ENCODE data around the gene ARHGAP28. TPM values are rescaled to one million over a fixed set of nuclear protein-coding genes. Genes with fewer than 3 reads are reported as not detected.

The ARHGAP28 gene
- total RNA-seq, 1 donor from 2014 or later, result 7.6 TPM

DNA sequence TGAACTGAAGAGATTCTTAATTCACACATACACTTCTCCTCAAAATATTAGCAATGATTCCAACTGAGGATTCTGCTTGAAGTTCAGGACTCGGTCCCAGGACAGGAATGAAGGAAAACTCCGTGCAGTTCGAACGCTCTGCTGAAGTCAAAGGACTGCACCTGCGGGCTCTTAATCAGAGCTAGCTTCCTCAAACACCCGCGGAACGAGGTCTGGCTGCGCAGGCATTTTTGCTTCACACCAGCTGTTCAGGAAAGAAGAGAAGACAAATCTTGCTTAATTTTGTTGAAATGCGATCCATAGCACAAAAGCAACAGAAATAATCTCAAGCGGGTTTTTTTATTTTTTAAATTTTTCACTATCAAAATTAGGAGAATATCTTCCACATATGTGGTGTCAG is 212.5 kb downstream of the ARHGAP28 start:
- no peaks in the 10 kb centered on the region for H3K27me3 ChIP-seq
- intact Hi-C loops (cut with DNase I), result no loop called here
- TF ChIP-seq, protein P1, sequence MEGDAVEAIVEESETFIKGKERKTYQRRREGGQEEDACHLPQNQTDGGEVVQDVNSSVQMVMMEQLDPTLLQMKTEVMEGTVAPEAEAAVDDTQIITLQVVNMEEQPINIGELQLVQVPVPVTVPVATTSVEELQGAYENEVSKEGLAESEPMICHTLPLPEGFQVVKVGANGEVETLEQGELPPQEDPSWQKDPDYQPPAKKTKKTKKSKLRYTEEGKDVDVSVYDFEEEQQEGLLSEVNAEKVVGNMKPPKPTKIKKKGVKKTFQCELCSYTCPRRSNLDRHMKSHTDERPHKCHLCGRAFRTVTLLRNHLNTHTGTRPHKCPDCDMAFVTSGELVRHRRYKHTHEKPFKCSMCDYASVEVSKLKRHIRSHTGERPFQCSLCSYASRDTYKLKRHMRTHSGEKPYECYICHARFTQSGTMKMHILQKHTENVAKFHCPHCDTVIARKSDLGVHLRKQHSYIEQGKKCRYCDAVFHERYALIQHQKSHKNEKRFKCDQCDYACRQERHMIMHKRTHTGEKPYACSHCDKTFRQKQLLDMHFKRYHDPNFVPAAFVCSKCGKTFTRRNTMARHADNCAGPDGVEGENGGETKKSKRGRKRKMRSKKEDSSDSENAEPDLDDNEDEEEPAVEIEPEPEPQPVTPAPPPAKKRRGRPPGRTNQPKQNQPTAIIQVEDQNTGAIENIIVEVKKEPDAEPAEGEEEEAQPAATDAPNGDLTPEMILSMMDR (IDR thresholded peaks at IDR 0.05), result no peak
- TF ChIP-seq POLR2A (IDR thresholded peaks at IDR 0.05), result no peak
- TF ChIP-seq POLR2AphosphoS5 (IDR thresholded peaks at IDR 0.05; ENCODE audit: insufficient read depth in 1 of 2, low read depth in 1 of 2), result no peak

DNA sequence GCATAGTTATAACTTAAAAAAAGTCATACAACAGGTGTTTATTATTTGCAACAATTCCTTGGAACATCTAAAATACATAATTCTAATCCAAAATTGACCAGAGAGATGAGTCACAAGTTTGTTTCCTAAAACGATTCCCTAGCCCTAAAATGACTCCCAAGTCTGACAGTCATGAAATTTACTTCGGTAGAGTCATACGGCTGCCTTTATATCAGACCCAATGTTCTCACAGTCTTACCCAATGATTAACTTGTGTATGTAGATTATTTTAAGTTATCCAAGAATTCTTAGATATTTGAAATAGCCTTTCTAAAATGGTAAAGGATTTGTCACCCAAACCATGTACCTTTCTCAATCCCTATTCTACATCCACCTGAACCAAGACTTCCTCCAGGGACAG is 213.2 kb downstream of the ARHGAP28 start:
- intact Hi-C loops (cut with DNase I), result no loop called here
- TF ChIP-seq POLR2AphosphoS5 (IDR thresholded peaks at IDR 0.05; ENCODE audit: insufficient read depth in 1 of 2, low read depth in 1 of 2) (no peak), POLR2A (IDR thresholded peaks at IDR 0.05) (no peak)
- TF ChIP-seq, protein P1 (IDR thresholded peaks at IDR 0.05), result no peak

More for the DNA sequence above, 212.5 kb downstream of the ARHGAP28 start:
- Histone ChIP-seq H3K4me3 (no peak overlapping the region), H3K27ac (no peak overlapping the region), H3K4me1 (no peaks in the 10 kb centered on the region), H3K9me3 (no peaks in the 10 kb centered on the region), H3K36me3 (no peaks in the 10 kb centered on the region)
- no peak for DNase-seq (ENCODE audit: extremely low spot score in 2 of 2)

DNA sequence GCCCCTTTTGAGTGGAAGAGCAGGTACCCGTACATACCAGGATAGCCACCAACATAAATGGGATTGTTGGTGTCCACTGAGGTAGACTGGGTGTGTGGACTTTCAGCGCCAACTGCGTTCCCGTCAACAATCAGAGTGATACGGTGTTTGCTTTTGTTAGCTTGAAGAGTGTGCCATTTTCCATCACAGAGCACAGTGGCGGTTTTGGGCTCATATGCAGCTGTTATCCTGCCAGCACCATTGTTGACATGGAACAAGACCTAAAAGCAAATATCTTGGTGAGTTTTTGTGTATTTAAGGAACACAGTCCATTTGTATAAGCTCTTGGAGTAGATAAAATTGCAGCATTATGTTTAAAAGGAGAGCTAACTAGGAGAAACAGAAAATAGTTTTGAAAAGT is 213.6 kb downstream of the ARHGAP28 start:
- no peak overlapping the region for H3K27ac ChIP-seq
- intact Hi-C loops (cut with DNase I), result no loop called here
- H3K27me3 ChIP-seq, result no peaks in the 10 kb centered on the region
- no peaks in the 10 kb centered on the region for H3K4me1 ChIP-seq
- no peak for DNase-seq (ENCODE audit: extremely low spot score in 2 of 2)
- H3K4me3 ChIP-seq, result no peak overlapping the region
- H3K9me3 ChIP-seq, result no peaks in the 10 kb centered on the region
- no peaks in the 10 kb centered on the region for H3K36me3 ChIP-seq
- TF ChIP-seq POLR2A (IDR thresholded peaks at IDR 0.05) (no peak), POLR2AphosphoS5 (IDR thresholded peaks at IDR 0.05; ENCODE audit: insufficient read depth in 1 of 2, low read depth in 1 of 2) (no peak)
- TF ChIP-seq, protein P1 (IDR thresholded peaks at IDR 0.05), result no peak

More for the DNA sequence above, 213.2 kb downstream of the ARHGAP28 start:
- Histone ChIP-seq H3K4me1 (no peaks in the 10 kb centered on the region), H3K9me3 (no peaks in the 10 kb centered on the region), H3K36me3 (no peaks in the 10 kb centered on the region), H3K4me3 (no peak overlapping the region), H3K27ac (no peak overlapping the region), H3K27me3 (no peaks in the 10 kb centered on the region)
- DNase-seq (ENCODE audit: extremely low spot score in 2 of 2), result no peak

DNA sequence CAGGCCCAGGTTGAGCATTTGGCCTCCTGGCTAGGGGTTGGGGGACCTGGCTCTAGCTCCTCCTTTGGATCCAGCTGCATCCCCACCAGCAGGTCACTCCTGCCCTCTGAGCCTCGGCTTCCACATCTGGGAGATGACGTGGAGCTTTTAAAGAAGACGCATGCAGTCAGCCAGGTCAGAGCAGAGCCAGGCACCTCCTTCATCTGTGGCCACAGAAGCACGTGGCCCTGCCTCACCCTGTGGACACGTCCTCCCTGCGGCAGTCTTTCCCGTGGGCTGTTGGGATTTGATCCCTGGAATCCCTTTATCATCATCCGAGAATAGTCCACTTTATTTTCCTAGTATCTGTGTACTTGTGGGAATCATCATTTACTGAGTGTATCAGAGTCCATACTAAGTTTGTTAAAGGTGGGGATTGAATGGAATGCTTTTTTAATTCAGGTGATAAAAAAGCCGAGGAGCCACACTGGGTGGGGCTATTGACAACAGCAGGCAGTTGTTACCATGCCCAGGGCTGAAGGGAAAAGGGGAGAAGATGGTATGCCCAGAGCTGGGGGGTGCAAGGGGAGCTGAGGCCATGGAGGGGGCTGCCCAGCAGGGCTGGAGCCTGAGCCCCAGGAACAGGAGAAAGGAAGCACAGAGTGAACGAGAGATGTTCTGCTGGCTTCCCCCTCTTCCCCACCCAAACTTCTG is 218.0 kb downstream of the ARHGAP28 start:
- Histone ChIP-seq H3K4me3 (no peak overlapping the region), H3K36me3 (no peaks in the 10 kb centered on the region), H3K27ac (no peak overlapping the region), H3K9me3 (no peaks in the 10 kb centered on the region), H3K4me1 (no peaks in the 10 kb centered on the region), H3K27me3 (no peaks in the 10 kb centered on the region)
- intact Hi-C loops (cut with DNase I), result no loop called here
- no peak for DNase-seq (ENCODE audit: extremely low spot score in 2 of 2)
- TF ChIP-seq POLR2A (IDR thresholded peaks at IDR 0.05) (no peak), POLR2AphosphoS5 (IDR thresholded peaks at IDR 0.05; ENCODE audit: insufficient read depth in 1 of 2, low read depth in 1 of 2) (no peak)
- TF ChIP-seq, protein P1 (IDR thresholded peaks at IDR 0.05), result no peak

DNA sequence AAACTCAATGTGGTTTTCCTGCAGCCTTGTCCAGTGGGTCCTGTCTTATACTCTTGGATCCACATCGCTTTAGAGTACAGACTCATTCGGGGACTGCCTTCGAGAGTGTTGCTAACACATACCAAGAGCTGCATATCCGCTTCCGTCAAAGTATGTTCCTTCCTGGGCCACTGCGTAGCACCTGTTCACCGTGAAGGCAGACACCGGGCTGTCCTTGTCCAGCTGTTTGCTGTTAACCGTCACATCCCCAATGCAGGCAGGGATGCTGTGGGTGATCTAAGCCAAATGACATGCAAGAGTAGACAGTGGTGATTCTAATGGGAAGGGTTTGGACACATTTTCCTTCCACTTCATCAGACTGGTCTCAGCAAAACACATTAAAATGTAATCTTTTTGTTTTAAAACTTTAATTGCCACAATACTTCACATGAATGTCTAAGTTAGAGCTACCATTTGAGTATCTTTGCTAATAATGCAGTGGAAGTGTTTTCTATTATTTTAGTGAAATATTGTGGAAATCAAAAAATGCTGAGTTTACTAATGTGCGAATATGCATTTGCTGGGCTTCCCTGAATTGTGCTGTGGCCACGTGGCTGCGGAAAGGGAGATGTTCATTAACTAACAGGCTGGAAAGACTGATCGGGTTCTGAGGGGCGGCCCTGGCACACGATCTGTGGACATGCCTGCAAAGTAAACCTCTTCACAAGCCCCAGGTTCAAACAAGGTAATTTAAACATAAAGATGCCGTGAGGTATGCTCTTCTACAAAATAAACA is 219.0 kb downstream of the ARHGAP28 start:
- H3K27ac ChIP-seq, result no peak overlapping the region
- H3K36me3 ChIP-seq, result no peaks in the 10 kb centered on the region
- H3K4me3 ChIP-seq, result no peak overlapping the region
- no peaks in the 10 kb centered on the region for H3K27me3 ChIP-seq
- intact Hi-C loops (cut with DNase I), result no loop called here
- H3K4me1 ChIP-seq, result no peaks in the 10 kb centered on the region
- TF ChIP-seq POLR2A (IDR thresholded peaks at IDR 0.05) (no peak), POLR2AphosphoS5 (IDR thresholded peaks at IDR 0.05; ENCODE audit: insufficient read depth in 1 of 2, low read depth in 1 of 2) (no peak)
- TF ChIP-seq, protein P1 (IDR thresholded peaks at IDR 0.05), result no peak
- no peaks in the 10 kb centered on the region for H3K9me3 ChIP-seq
- peak in 1 of 2 donors; percentile 74 for DNase-seq (ENCODE audit: extremely low spot score in 2 of 2)

Measured in vagina (tissue), 2 donors.